ENCODE data around the gene NSF. TPM values are rescaled to one million over a fixed set of nuclear protein-coding genes. Genes with fewer than 3 reads are reported as not detected.
"Not testable (repeated sequence)": the region's sequence is repeated elsewhere in the genome, so short reads cannot be mapped to it uniquely, and the experiment has no call there.

NSF gene
- 10 to 100 TPM; 41.4 to 46.2 TPM for total RNA-seq

GRCh38 chr17:46590157-46591146 lies at the start of gene NSF:
Gene NSF, plus strand, starts transcription at chr17:46590669. Its CDS starts 107 bp downstream, at chr17:46590776.
- H3K4me1 Mint-ChIP-seq (ENCODE audit: low read depth); H3K27ac Mint-ChIP-seq; H3K4me3 Mint-ChIP-seq; H3K36me3 Mint-ChIP-seq (ENCODE audit: low read depth); CTCF ChIA-PET; POLR2A ChIA-PET; DNase-seq; H3K9me3 Mint-ChIP-seq; H3K27me3 Mint-ChIP-seq; intact Hi-C loops (cut with micrococcal nuclease): not testable (repeated sequence)
- ATAC-seq, result peak; percentile 90

- DNase-seq; H3K4me3 Mint-ChIP-seq; intact Hi-C loops (cut with micrococcal nuclease); POLR2A ChIA-PET; H3K4me1 Mint-ChIP-seq (ENCODE audit: low read depth); ATAC-seq; H3K27me3 Mint-ChIP-seq; H3K36me3 Mint-ChIP-seq (ENCODE audit: low read depth); CTCF ChIA-PET; H3K9me3 Mint-ChIP-seq; H3K27ac Mint-ChIP-seq: not testable (repeated sequence)
Observed at GRCh38 chr17:46548607-46549006, 41.9 kb upstream of the NSF start.

GRCh38 chr17:46559155-46559554 lies 31.3 kb upstream of the NSF start:
- H3K9me3 Mint-ChIP-seq; intact Hi-C loops (cut with micrococcal nuclease); POLR2A ChIA-PET; ATAC-seq; H3K36me3 Mint-ChIP-seq (ENCODE audit: low read depth); H3K4me3 Mint-ChIP-seq; CTCF ChIA-PET; H3K27ac Mint-ChIP-seq; H3K27me3 Mint-ChIP-seq; DNase-seq; H3K4me1 Mint-ChIP-seq (ENCODE audit: low read depth): not testable (repeated sequence)

GRCh38 chr17:46560048-46560447 lies 30.4 kb upstream of the NSF start:
- peak; percentile 30 for ATAC-seq

GRCh38 chr17:46566284-46566683 lies 24.2 kb upstream of the NSF start:
- H3K4me3 Mint-ChIP-seq; POLR2A ChIA-PET; H3K36me3 Mint-ChIP-seq (ENCODE audit: low read depth); H3K4me1 Mint-ChIP-seq (ENCODE audit: low read depth); H3K27ac Mint-ChIP-seq; DNase-seq; intact Hi-C loops (cut with micrococcal nuclease); H3K9me3 Mint-ChIP-seq; H3K27me3 Mint-ChIP-seq; CTCF ChIA-PET: not testable (repeated sequence)
- ATAC-seq, result peak; percentile 34

More at GRCh38 chr17:46560048-46560447, 30.4 kb upstream of the NSF start:
- H3K4me3 Mint-ChIP-seq; intact Hi-C loops (cut with micrococcal nuclease); POLR2A ChIA-PET; H3K9me3 Mint-ChIP-seq; CTCF ChIA-PET; H3K4me1 Mint-ChIP-seq (ENCODE audit: low read depth); H3K36me3 Mint-ChIP-seq (ENCODE audit: low read depth); DNase-seq; H3K27ac Mint-ChIP-seq; H3K27me3 Mint-ChIP-seq: not testable (repeated sequence)

GRCh38 chr17:46566980-46567379 lies 23.5 kb upstream of the NSF start:
- H3K9me3 Mint-ChIP-seq; ATAC-seq; CTCF ChIA-PET; H3K4me1 Mint-ChIP-seq (ENCODE audit: low read depth); POLR2A ChIA-PET; H3K27ac Mint-ChIP-seq; H3K27me3 Mint-ChIP-seq; DNase-seq; H3K4me3 Mint-ChIP-seq; intact Hi-C loops (cut with micrococcal nuclease); H3K36me3 Mint-ChIP-seq (ENCODE audit: low read depth): not testable (repeated sequence)

GRCh38 chr17:46571796-46572195 lies 18.7 kb upstream of the NSF start:
- DNase-seq; H3K9me3 Mint-ChIP-seq; H3K4me3 Mint-ChIP-seq; CTCF ChIA-PET; H3K4me1 Mint-ChIP-seq (ENCODE audit: low read depth); POLR2A ChIA-PET; H3K27me3 Mint-ChIP-seq; H3K36me3 Mint-ChIP-seq (ENCODE audit: low read depth); ATAC-seq; H3K27ac Mint-ChIP-seq; intact Hi-C loops (cut with micrococcal nuclease): not testable (repeated sequence)

GRCh38 chr17:46579083-46580075 lies 11.1 kb upstream of the NSF start, which contains the start of gene ARL17A:
Gene ARL17A, minus strand, starts transcription at chr17:46579691. Its CDS starts 3,369 bp downstream, at chr17:46576322.
- CTCF ChIA-PET, H3K4me3 Mint-ChIP-seq, H3K27ac Mint-ChIP-seq: not testable (repeated sequence)

GRCh38 chr17:46580082-46580481 lies 10.4 kb upstream of the NSF start:
- H3K27me3 Mint-ChIP-seq; H3K4me1 Mint-ChIP-seq (ENCODE audit: low read depth); H3K36me3 Mint-ChIP-seq (ENCODE audit: low read depth); DNase-seq; intact Hi-C loops (cut with micrococcal nuclease); H3K9me3 Mint-ChIP-seq; H3K4me3 Mint-ChIP-seq; H3K27ac Mint-ChIP-seq; CTCF ChIA-PET; POLR2A ChIA-PET; ATAC-seq: not testable (repeated sequence)

More at GRCh38 chr17:46579083-46580075, 11.1 kb upstream of the NSF start, which contains the start of gene ARL17A:
- H3K4me1 Mint-ChIP-seq (ENCODE audit: low read depth); H3K36me3 Mint-ChIP-seq (ENCODE audit: low read depth); H3K9me3 Mint-ChIP-seq; H3K27me3 Mint-ChIP-seq; intact Hi-C loops (cut with micrococcal nuclease); POLR2A ChIA-PET: not testable (repeated sequence)
- ATAC-seq, result peak; percentile 94
- DNase-seq, result peak; percentile 91

GRCh38 chr17:46585444-46585843 lies 5.0 kb upstream of the NSF start:
- intact Hi-C loops (cut with micrococcal nuclease); ATAC-seq; H3K4me3 Mint-ChIP-seq; H3K9me3 Mint-ChIP-seq; H3K27ac Mint-ChIP-seq; DNase-seq; H3K4me1 Mint-ChIP-seq (ENCODE audit: low read depth); H3K27me3 Mint-ChIP-seq; POLR2A ChIA-PET; H3K36me3 Mint-ChIP-seq (ENCODE audit: low read depth); CTCF ChIA-PET: not testable (repeated sequence)

- CTCF ChIA-PET; H3K4me1 Mint-ChIP-seq (ENCODE audit: low read depth); H3K27ac Mint-ChIP-seq; H3K4me3 Mint-ChIP-seq; POLR2A ChIA-PET; DNase-seq; H3K36me3 Mint-ChIP-seq (ENCODE audit: low read depth); H3K27me3 Mint-ChIP-seq; intact Hi-C loops (cut with micrococcal nuclease); H3K9me3 Mint-ChIP-seq: not testable (repeated sequence)
- ATAC-seq, result peak; percentile 50
Observed at GRCh38 chr17:46591332-46591731, 863 bp downstream of the NSF start.
